GM12891 (cell line): ENCODE results near the gene FITM1.

Experiments used
- POLR2A ChIP-seq: IDR thresholded peaks from 2 replicates; pipeline ENCODE4 v1.6.1; 2011; ENCODE audit warnings: low read depth, low read length, control low read depth
- POLR2AphosphoS5 ChIP-seq: IDR thresholded peaks from 2 replicates; pipeline ENCODE4 v1.6.1; 2011; ENCODE audit warnings: low read depth, low read length, control low read depth
- POU2F2 ChIP-seq: IDR thresholded peaks from 2 replicates; pipeline ENCODE4 v1.6.1; 2011; ENCODE audit warnings: low read depth, mild to moderate bottlenecking, control low read depth, low read length, moderate library complexity

- TF ChIP-seq POLR2A = no peak
- no peak for TF ChIP-seq POLR2AphosphoS5
- no peak for TF ChIP-seq POU2F2
These were observed 24.6 kb downstream of the FITM1 start for GRCh38 chr14:24155100-24155499.
